ENCODE results near the gene MACIR. TPM values are rescaled to one million over a fixed set of nuclear protein-coding genes. Genes with fewer than 3 reads are reported as not detected.

Gene MACIR
- total and polyA plus RNA-seq, 9 of the 15 experiments (the other 6 are each of a cell fraction or from before 2014, with no cell fraction given) = 1.4 to 11.6 (median 9.4) TPM

- TF ChIP-seq, protein P1, sequence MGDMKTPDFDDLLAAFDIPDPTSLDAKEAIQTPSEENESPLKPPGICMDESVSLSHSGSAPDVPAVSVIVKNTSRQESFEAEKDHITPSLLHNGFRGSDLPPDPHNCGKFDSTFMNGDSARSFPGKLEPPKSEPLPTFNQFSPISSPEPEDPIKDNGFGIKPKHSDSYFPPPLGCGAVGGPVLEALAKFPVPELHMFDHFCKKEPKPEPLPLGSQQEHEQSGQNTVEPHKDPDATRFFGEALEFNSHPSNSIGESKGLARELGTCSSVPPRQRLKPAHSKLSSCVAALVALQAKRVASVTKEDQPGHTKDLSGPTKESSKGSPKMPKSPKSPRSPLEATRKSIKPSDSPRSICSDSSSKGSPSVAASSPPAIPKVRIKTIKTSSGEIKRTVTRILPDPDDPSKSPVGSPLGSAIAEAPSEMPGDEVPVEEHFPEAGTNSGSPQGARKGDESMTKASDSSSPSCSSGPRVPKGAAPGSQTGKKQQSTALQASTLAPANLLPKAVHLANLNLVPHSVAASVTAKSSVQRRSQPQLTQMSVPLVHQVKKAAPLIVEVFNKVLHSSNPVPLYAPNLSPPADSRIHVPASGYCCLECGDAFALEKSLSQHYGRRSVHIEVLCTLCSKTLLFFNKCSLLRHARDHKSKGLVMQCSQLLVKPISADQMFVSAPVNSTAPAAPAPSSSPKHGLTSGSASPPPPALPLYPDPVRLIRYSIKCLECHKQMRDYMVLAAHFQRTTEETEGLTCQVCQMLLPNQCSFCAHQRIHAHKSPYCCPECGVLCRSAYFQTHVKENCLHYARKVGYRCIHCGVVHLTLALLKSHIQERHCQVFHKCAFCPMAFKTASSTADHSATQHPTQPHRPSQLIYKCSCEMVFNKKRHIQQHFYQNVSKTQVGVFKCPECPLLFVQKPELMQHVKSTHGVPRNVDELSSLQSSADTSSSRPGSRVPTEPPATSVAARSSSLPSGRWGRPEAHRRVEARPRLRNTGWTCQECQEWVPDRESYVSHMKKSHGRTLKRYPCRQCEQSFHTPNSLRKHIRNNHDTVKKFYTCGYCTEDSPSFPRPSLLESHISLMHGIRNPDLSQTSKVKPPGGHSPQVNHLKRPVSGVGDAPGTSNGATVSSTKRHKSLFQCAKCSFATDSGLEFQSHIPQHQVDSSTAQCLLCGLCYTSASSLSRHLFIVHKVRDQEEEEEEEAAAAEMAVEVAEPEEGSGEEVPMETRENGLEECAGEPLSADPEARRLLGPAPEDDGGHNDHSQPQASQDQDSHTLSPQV (IDR thresholded peaks at IDR 0.05) = no peak
- TF ChIP-seq BHLHE40 (IDR thresholded peaks at IDR 0.05; ENCODE audit: low read length) (peak; percentile 63; the same call in 1 of the 2 replicates), MYC (IDR thresholded peaks at IDR 0.05; ENCODE audit: low read depth, low read length) (peak; percentile 69), MYC (CRISPR knock-in tag; IDR thresholded peaks at IDR 0.05; ENCODE audit: borderline replicate concordance, low read depth) (no peak), ZNF395 (CRISPR knock-in tag; IDR thresholded peaks at IDR 0.05) (0 out of 2 replicates have a peak, but pooled peaks have one; percentile 4), CHD1 (IDR thresholded peaks at IDR 0.05; ENCODE audit: low read length) (peak; percentile 42), JUND (IDR thresholded peaks at IDR 0.05; ENCODE audit: borderline replicate concordance, low read depth, low read length) (no peak), JUND (tag; IDR thresholded peaks at IDR 0.05; ENCODE audit: borderline replicate concordance, low read depth, low read length) (no peak), TFAP4 (CRISPR knock-in tag; IDR thresholded peaks at IDR 0.05; ENCODE audit: borderline replicate concordance) (peak; percentile 35; the same call in 1 of the 2 replicates), YY1 (IDR thresholded peaks at IDR 0.05; ENCODE audit: borderline replicate concordance in 1 of 3, control insufficient read depth in 1 of 3, extremely low read depth in 1 of 3, insufficient read depth in 3 of 3, insufficient read length in 1 of 3, insufficient replicate concordance in 2 of 3, low read depth in 1 of 3, low read length in 2 of 3) (peak in 2 of 3 experiments; percentile 22 to 46), HNRNPL (IDR thresholded peaks at IDR 0.05; ENCODE audit: low read depth, low read length) (peak; percentile 65), RCOR1 (IDR thresholded peaks at IDR 0.05; ENCODE audit: borderline replicate concordance in 1 of 2, low read depth in 2 of 2, low read length in 2 of 2) (no peak), NR3C1 (CRISPR knock-in tag; IDR thresholded peaks at IDR 0.05) (peak; percentile 37; the same call in 1 of the 2 replicates)
- TF ChIP-seq, protein P2, sequence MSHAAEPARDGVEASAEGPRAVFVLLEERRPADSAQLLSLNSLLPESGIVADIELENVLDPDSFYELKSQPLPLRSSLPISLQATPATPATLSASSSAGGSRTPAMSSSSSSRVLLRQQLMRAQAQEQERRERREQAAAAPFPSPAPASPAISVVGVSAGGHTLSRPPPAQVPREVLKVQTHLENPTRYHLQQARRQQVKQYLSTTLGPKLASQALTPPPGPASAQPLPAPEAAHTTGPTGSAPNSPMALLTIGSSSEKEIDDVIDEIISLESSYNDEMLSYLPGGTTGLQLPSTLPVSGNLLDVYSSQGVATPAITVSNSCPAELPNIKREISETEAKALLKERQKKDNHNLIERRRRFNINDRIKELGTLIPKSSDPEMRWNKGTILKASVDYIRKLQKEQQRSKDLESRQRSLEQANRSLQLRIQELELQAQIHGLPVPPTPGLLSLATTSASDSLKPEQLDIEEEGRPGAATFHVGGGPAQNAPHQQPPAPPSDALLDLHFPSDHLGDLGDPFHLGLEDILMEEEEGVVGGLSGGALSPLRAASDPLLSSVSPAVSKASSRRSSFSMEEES (CRISPR knock-in tag; IDR thresholded peaks at IDR 0.05) = no peak
- TF ChIP-seq, protein P3, sequence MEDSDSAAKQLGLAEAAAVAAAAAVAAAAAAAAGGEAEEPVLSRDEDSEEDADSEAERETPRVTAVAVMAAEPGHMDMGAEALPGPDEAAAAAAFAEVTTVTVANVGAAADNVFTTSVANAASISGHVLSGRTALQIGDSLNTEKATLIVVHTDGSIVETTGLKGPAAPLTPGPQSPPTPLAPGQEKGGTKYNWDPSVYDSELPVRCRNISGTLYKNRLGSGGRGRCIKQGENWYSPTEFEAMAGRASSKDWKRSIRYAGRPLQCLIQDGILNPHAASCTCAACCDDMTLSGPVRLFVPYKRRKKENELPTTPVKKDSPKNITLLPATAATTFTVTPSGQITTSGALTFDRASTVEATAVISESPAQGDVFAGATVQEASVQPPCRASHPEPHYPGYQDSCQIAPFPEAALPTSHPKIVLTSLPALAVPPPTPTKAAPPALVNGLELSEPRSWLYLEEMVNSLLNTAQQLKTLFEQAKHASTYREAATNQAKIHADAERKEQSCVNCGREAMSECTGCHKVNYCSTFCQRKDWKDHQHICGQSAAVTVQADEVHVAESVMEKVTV (CRISPR knock-in tag; IDR thresholded peaks at IDR 0.05) = no peak
Observed at GRCh38 chr5:103258957-103259704, 568 bp downstream of the MACIR start (continued).
